ENCODE measurements around the gene COL21A1.

COL21A1 gene

DNA sequence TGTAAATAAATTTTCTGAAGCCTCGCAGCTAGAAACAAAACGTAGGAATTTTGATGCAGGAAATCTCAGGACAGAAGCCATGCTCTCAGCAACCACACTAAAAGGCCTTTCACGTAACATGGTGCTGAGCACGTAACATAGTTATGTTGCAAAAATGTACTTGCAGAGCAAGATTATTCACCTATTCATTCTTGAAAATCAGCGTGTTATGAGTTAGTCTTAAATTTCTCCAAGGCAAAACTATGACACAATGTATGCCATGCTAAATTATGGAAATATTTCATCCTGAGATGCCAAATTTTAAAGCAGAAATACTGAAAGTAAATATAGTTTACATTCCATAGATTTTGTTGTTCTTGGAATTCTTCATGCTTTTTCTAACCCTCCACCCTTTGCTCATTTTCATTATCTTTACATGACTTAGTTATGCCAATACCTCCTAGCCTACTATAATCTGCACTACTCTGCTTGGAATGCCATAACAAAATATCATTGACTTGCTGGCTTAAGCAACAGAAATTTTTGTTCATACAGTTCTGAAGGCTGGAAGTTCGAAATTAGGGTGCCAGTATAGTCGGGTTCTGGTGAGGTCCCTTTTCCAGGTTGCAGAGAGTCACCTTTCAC is 192.2 kb downstream of the COL21A1 start:
- no peaks in the 10 kb centered on the region for H3K9me3 ChIP-seq (ENCODE audit: control insufficient read depth, insufficient read depth, low read length)
- DNase-seq (ENCODE audit: low read depth, low spot score) = no peak
- no peak overlapping the region for H3K27ac ChIP-seq (ENCODE audit: low read length)
- no peaks in the 10 kb centered on the region for H3K27me3 ChIP-seq (ENCODE audit: control insufficient read depth, insufficient read depth, low read length)
- H3K4me1 ChIP-seq (ENCODE audit: control insufficient read depth, insufficient read depth, low read length) = no peaks in the 10 kb centered on the region
- H3K4me3 ChIP-seq (ENCODE audit: low read length) = no peak overlapping the region
- WGBS (ENCODE audit: insufficient coverage, insufficient read length) = no CpG with 5 or more reads among the region's 7 CpGs
- no peaks in the 10 kb centered on the region for H3K36me3 ChIP-seq (ENCODE audit: control insufficient read depth, insufficient read depth, low read length)

DNA sequence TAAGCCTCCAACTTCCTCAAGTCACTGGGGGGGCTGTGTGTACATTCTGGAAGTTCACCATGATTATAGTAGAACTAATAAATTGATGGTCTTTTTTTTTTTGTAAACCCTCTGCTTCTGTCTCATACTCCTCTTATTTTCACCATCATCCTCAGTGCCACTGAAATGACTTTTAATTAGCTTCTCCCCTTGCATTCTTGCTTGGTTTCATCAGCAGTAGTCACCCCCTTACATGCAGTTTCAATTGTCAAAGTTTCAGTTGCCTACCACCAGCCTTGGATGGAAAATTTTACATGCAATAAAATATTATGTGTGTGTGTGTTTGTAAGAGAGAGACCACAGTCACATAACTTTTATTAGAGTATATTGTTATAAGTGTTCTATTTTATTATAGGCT is 196.2 kb downstream of the COL21A1 start:
- DNase-seq (ENCODE audit: low read depth, low spot score) = no peak
- H3K9me3 ChIP-seq (ENCODE audit: control insufficient read depth, insufficient read depth, low read length) = no peaks in the 10 kb centered on the region
- no peak overlapping the region for H3K27ac ChIP-seq (ENCODE audit: low read length)
- no peaks in the 10 kb centered on the region for H3K36me3 ChIP-seq (ENCODE audit: control insufficient read depth, insufficient read depth, low read length)
- H3K27me3 ChIP-seq (ENCODE audit: control insufficient read depth, insufficient read depth, low read length) = no peaks in the 10 kb centered on the region
- no peak overlapping the region for H3K4me3 ChIP-seq (ENCODE audit: low read length)
- no peaks in the 10 kb centered on the region for H3K4me1 ChIP-seq (ENCODE audit: control insufficient read depth, insufficient read depth, low read length)

DNA sequence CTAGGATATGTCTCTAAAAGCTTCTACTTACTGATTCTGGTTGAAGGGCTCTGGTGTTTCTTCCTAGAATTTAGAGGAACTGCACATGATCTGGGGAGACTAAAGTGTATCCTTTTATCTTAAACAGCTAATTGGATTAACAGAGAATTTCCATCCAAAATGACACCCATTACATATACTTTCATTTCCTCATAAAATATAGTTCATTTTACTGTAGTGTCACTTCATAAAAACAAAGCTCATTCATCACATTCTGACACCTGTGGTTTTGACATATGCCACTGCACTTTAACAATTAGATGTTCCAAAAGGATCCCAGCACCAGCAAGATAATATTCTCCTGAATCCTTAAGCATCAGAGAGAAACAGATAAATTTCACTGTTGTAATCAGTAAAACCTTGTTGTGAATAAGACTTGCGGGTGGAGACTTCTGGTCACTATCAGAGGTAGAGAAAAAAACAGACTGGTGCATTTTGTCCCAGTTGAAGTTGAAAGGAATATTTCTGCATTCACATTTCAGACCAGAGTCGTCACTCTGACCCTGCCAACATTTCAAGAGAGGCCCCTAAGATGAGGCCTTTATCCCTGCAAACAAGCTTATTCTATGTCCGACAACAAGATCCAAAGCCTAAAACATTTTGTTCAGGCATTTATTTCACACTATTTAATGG is 196.7 kb downstream of the COL21A1 start:
- no peak overlapping the region for H3K4me3 ChIP-seq (ENCODE audit: low read length)
- no peaks in the 10 kb centered on the region for H3K27me3 ChIP-seq (ENCODE audit: control insufficient read depth, insufficient read depth, low read length)
- no peak overlapping the region for H3K27ac ChIP-seq (ENCODE audit: low read length)
- no CpG with 5 or more reads among the region's 3 CpGs for WGBS (ENCODE audit: insufficient coverage, insufficient read length)
- DNase-seq (ENCODE audit: low read depth, low spot score) = no peak
- no peaks in the 10 kb centered on the region for H3K9me3 ChIP-seq (ENCODE audit: control insufficient read depth, insufficient read depth, low read length)
- no peaks in the 10 kb centered on the region for H3K36me3 ChIP-seq (ENCODE audit: control insufficient read depth, insufficient read depth, low read length)
- no peaks in the 10 kb centered on the region for H3K4me1 ChIP-seq (ENCODE audit: control insufficient read depth, insufficient read depth, low read length)

DNA sequence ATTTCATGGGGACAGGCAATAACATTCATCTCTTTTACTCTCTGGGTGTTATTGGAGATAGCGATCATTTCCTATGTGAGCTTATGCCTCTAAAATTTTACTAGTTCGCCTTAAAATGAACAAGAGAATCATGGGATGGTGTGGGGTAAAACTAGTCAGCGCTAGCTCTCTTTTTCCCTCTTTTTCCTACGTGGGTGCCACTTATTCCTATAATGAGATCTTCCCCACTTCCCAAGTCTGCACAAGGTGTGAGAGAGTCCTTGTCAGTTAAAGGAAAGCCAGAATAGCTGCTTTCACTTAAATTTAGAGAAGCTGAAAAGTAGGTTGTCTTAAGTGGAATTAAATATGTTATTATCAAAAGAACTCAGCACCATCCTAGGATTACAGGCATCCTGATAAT is 198.8 kb downstream of the COL21A1 start:
- Histone ChIP-seq H3K27me3 (ENCODE audit: control insufficient read depth, insufficient read depth, low read length) (no peaks in the 10 kb centered on the region), H3K36me3 (ENCODE audit: control insufficient read depth, insufficient read depth, low read length) (no peaks in the 10 kb centered on the region), H3K4me3 (ENCODE audit: low read length) (no peak overlapping the region), H3K9me3 (ENCODE audit: control insufficient read depth, insufficient read depth, low read length) (no peaks in the 10 kb centered on the region), H3K27ac (ENCODE audit: low read length) (no peak overlapping the region), H3K4me1 (ENCODE audit: control insufficient read depth, insufficient read depth, low read length) (no peaks in the 10 kb centered on the region)
- no CpG with 5 or more reads among the region's 4 CpGs for whole genome bisulfite sequencing (ENCODE audit: insufficient coverage, insufficient read length)
- no peak for DNase-seq (ENCODE audit: low read depth, low spot score)

DNA sequence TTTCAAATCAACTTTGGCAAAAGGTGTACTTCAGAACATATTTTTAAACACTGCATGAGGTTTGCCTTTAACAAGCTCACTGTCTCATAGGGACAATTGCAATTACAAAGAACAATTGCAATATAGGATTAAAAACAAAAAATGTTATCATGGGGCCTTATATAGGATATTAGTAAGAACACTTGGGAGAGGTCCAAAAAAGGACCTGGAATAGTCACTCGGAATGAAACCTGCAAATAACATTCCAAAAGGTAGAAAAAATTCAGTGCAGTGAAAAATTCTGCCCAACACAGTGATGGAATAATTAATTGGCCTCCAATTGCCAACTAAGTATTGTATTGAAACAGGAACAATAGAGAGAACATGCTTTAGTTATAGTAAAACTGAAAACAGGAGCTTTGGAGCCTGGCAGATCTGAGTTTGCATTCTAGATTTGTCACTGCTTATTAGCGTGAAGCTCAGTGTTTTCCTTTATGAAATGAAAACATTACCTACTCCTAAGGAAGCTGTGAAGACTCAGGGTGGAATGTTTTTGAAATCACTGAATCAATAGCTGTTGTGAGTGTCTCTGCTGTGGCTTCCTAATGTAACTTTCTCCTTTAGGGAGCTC is 199.3 kb downstream of the COL21A1 start:
- no peak overlapping the region for H3K4me3 ChIP-seq (ENCODE audit: low read length)
- no peaks in the 10 kb centered on the region for H3K27me3 ChIP-seq (ENCODE audit: control insufficient read depth, insufficient read depth, low read length)
- no peaks in the 10 kb centered on the region for H3K4me1 ChIP-seq (ENCODE audit: control insufficient read depth, insufficient read depth, low read length)
- no CpG with 5 or more reads among the region's 2 CpGs for WGBS (ENCODE audit: insufficient coverage, insufficient read length)
- H3K36me3 ChIP-seq (ENCODE audit: control insufficient read depth, insufficient read depth, low read length) = no peaks in the 10 kb centered on the region
- H3K27ac ChIP-seq (ENCODE audit: low read length) = no peak overlapping the region
- DNase-seq (ENCODE audit: low read depth, low spot score) = no peak
- no peaks in the 10 kb centered on the region for H3K9me3 ChIP-seq (ENCODE audit: control insufficient read depth, insufficient read depth, low read length)

DNA sequence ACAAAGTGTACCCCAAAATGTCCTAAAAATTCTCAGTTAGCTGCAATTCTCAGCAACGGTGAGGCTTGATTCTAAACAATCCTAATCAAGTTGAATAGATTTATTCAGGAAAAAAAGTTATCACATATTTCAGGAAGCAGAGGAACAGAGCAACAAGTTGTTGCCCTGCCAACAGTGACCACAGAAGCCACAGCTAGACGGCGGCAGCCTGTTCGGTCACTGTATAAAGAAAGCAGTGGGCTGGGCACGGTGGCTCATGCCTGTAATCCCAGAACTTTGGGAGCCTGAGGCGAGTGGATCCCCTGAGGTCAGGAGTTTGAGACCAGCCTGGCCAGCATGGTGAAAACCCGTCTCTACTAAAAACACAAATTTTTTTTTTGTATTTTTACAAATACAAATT is 200.8 kb downstream of the COL21A1 start:
- no peaks in the 10 kb centered on the region for H3K4me1 ChIP-seq (ENCODE audit: control insufficient read depth, insufficient read depth, low read length)
- no peak overlapping the region for H3K27ac ChIP-seq (ENCODE audit: low read length)
- no peak for DNase-seq (ENCODE audit: low read depth, low spot score)
- H3K36me3 ChIP-seq (ENCODE audit: control insufficient read depth, insufficient read depth, low read length) = no peaks in the 10 kb centered on the region
- no peaks in the 10 kb centered on the region for H3K9me3 ChIP-seq (ENCODE audit: control insufficient read depth, insufficient read depth, low read length)
- no peaks in the 10 kb centered on the region for H3K27me3 ChIP-seq (ENCODE audit: control insufficient read depth, insufficient read depth, low read length)
- WGBS (ENCODE audit: insufficient coverage, insufficient read length) = no CpG with 5 or more reads among the region's 7 CpGs
- no peak overlapping the region for H3K4me3 ChIP-seq (ENCODE audit: low read length)

DNA sequence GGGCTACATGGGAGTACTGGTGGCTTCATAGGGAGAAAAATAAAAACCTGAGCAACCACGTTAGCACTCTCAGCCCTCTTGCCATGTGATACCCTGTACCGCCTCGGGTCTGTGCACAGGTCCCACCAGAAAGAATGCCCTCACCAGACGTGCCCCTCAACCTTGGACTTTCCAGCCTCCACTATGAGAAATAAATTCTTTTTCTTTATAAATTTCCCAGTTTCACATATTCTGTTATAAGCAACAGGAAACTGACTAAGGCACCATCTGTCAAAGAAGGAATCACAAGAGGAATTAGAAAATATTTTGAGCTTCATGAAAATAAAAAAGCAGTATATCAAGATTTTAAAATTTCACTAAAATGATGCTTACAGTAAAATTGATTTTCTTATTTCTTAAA is 203.6 kb downstream of the COL21A1 start:
- DNase-seq (ENCODE audit: low read depth, low spot score) = no peak
- Histone ChIP-seq H3K4me1 (ENCODE audit: control insufficient read depth, insufficient read depth, low read length) (no peaks in the 10 kb centered on the region), H3K27me3 (ENCODE audit: control insufficient read depth, insufficient read depth, low read length) (no peaks in the 10 kb centered on the region), H3K27ac (ENCODE audit: low read length) (no peak overlapping the region), H3K4me3 (ENCODE audit: low read length) (no peak overlapping the region), H3K9me3 (ENCODE audit: control insufficient read depth, insufficient read depth, low read length) (no peaks in the 10 kb centered on the region), H3K36me3 (ENCODE audit: control insufficient read depth, insufficient read depth, low read length) (no peaks in the 10 kb centered on the region)
- WGBS (ENCODE audit: insufficient coverage, insufficient read length) = no CpG with 5 or more reads among the region's 4 CpGs

DNA sequence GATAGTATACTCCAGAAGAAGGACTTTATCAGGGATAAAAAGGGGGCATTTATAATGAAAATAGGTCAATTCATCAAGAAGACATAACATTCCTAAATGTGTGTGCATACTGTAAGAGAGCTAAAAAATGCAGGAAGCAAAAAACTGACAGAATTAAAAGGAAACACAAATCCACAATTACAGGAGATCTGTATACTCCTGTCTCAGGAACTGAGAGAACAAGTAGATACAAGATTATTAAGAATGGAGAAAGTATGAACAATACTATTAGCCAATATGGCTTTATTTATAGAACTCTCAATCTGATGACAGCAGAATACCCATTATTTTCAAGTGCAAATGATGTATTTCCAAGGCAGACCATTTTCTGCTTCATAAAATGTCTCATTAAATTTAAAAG is 204.3 kb downstream of the COL21A1 start:
- Histone ChIP-seq H3K36me3 (ENCODE audit: control insufficient read depth, insufficient read depth, low read length) (no peaks in the 10 kb centered on the region), H3K27me3 (ENCODE audit: control insufficient read depth, insufficient read depth, low read length) (no peaks in the 10 kb centered on the region), H3K27ac (ENCODE audit: low read length) (no peak overlapping the region), H3K4me3 (ENCODE audit: low read length) (no peak overlapping the region), H3K9me3 (ENCODE audit: control insufficient read depth, insufficient read depth, low read length) (no peaks in the 10 kb centered on the region), H3K4me1 (ENCODE audit: control insufficient read depth, insufficient read depth, low read length) (no peaks in the 10 kb centered on the region)
- no peak for DNase-seq (ENCODE audit: low read depth, low spot score)

DNA sequence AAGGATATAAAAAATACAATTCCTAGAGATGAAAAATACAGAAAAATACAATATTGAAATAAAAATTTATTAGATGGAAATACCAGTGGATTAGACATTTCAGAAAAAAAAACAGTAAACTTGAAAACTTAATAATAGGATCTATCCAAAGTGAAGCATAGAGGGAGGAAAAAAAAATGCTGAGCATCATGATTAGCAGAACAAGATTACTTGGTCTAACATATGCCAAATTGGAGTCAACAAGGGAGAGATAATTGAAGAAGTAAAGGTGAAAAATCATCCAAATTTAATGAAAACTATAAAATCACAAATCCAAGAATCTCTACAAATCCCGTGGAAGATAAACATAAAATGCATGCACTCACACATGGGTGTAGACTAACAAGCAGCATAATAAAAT is 205.8 kb downstream of the COL21A1 start:
- no CpG with 5 or more reads among the region's 1 CpG for WGBS (ENCODE audit: insufficient coverage, insufficient read length)
- Histone ChIP-seq H3K4me3 (ENCODE audit: low read length) (no peak overlapping the region), H3K27ac (ENCODE audit: low read length) (no peak overlapping the region), H3K27me3 (ENCODE audit: control insufficient read depth, insufficient read depth, low read length) (no peaks in the 10 kb centered on the region), H3K4me1 (ENCODE audit: control insufficient read depth, insufficient read depth, low read length) (no peaks in the 10 kb centered on the region), H3K9me3 (ENCODE audit: control insufficient read depth, insufficient read depth, low read length) (no peaks in the 10 kb centered on the region), H3K36me3 (ENCODE audit: control insufficient read depth, insufficient read depth, low read length) (no peaks in the 10 kb centered on the region)
- no peak for DNase-seq (ENCODE audit: low read depth, low spot score)

DNA sequence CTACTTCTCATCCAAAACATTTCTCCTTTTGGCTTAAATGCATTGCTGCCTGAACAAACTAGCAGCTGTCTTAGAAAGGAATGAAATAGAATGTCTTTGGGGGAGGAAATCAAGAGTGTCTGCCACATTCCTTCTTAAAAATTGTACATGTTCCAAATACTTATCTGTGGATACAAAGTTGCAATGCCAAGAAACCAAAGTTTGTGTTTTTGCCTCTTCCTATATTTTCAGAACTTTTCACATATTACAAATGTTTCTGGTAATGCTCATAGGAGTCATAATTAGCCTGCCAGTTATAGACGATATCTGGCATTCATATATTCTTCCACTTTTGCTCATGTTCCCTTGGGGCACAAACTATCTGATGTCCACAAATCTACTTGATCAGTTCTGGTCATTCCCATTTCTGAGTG is 206.5 kb downstream of the COL21A1 start:
- Histone ChIP-seq H3K27ac (ENCODE audit: low read length) (no peak overlapping the region), H3K4me1 (ENCODE audit: control insufficient read depth, insufficient read depth, low read length) (no peaks in the 10 kb centered on the region), H3K9me3 (ENCODE audit: control insufficient read depth, insufficient read depth, low read length) (no peaks in the 10 kb centered on the region), H3K4me3 (ENCODE audit: low read length) (no peak overlapping the region), H3K36me3 (ENCODE audit: control insufficient read depth, insufficient read depth, low read length) (no peaks in the 10 kb centered on the region), H3K27me3 (ENCODE audit: control insufficient read depth, insufficient read depth, low read length) (no peaks in the 10 kb centered on the region)
- no peak for DNase-seq (ENCODE audit: low read depth, low spot score)
- no CpG with 5 or more reads among the region's 1 CpG for WGBS (ENCODE audit: insufficient coverage, insufficient read length)

DNA sequence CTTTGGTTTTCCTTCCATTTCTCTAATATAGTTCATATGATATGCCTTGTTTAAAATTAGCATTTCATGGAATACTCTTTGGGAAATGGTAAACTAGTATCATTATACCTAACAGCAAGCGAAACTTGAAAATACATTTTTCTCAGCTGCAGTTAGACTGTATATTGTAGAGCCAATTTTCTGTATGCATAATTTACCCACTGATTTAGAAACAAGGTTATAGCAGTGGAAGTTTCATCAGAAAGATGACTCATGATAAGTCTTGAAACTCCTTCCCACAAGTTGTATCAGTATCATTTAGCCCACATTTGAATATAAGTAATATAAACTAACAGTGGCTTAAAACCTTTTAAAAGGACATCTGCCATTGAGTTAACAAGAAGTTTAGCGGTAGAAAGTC is 207.2 kb downstream of the COL21A1 start:
- Histone ChIP-seq H3K4me3 (ENCODE audit: low read length) (no peak overlapping the region), H3K27me3 (ENCODE audit: control insufficient read depth, insufficient read depth, low read length) (no peaks in the 10 kb centered on the region), H3K9me3 (ENCODE audit: control insufficient read depth, insufficient read depth, low read length) (no peaks in the 10 kb centered on the region), H3K4me1 (ENCODE audit: control insufficient read depth, insufficient read depth, low read length) (no peaks in the 10 kb centered on the region), H3K27ac (ENCODE audit: low read length) (no peak overlapping the region), H3K36me3 (ENCODE audit: control insufficient read depth, insufficient read depth, low read length) (no peaks in the 10 kb centered on the region)
- DNase-seq (ENCODE audit: low read depth, low spot score) = no peak
- WGBS (ENCODE audit: insufficient coverage, insufficient read length) = no CpG with 5 or more reads among the region's 2 CpGs
